D721Med (cell line): ENCODE data around the gene DMBT1.

Experiments
- DNase-seq: peaks from one replicate; pipeline ENCODE4 v3.0.0; 2011; ENCODE audit warnings: low spot score; ENCODE audit not compliant: insufficient read length
- FAIRE-seq: peaks from 2 replicates; lab custom pipeline; 2011; peaks lifted over from hg19 to GRCh38; lab: Jason Lieb, UNC
- CTCF ChIP-seq: IDR thresholded peaks from 2 replicates; pipeline ENCODE4 v1.5.1; 2012; ENCODE audit warnings: mild to moderate bottlenecking, control low read depth; ENCODE audit not compliant: insufficient read depth; ENCODE audit errors: missing control alignments

The DMBT1 gene

GRCh38 chr10:122650331-122650730, 89.8 kb downstream of the DMBT1 start:
- FAIRE-seq = no peak
- no peak for DNase-seq
- no peak for TF ChIP-seq CTCF

- no peak for TF ChIP-seq CTCF
- no peak for DNase-seq
- FAIRE-seq = no peak
Measured at GRCh38 chr10:122655524-122656307, 95.2 kb downstream of the DMBT1 start.

GRCh38 chr10:122656308-122656705, 95.8 kb downstream of the DMBT1 start:
- FAIRE-seq (no peak), DNase-seq (no peak)
- no peak for TF ChIP-seq CTCF

GRCh38 chr10:122656741-122657140, 96.2 kb downstream of the DMBT1 start:
- DNase-seq = no peak
- TF ChIP-seq CTCF = no peak
- no peak for FAIRE-seq

GRCh38 chr10:122657255-122657654, 96.7 kb downstream of the DMBT1 start:
- FAIRE-seq (no peak), DNase-seq (no peak)
- TF ChIP-seq CTCF = no peak

GRCh38 chr10:122657729-122658128, 97.2 kb downstream of the DMBT1 start:
- TF ChIP-seq CTCF = no peak
- FAIRE-seq = no peak

GRCh38 chr10:122658356-122659049, 97.9 kb downstream of the DMBT1 start:
- FAIRE-seq (no peak), DNase-seq (no peak)
- no peak for TF ChIP-seq CTCF

More at GRCh38 chr10:122657729-122658128, 97.2 kb downstream of the DMBT1 start:
- DNase-seq = no peak
